GM12874 (cell line): ENCODE results near the gene PLEKHA4.

Source experiments
- TF ChIP-seq, protein P1 (sequence below): IDR thresholded peaks from 2 replicates; pipeline ENCODE4 v1.5.1; 2011; ENCODE audit warnings: low read depth, mild to moderate bottlenecking, control low read depth, low read length, moderate library complexity; ENCODE audit not compliant: insufficient read depth

The PLEKHA4 gene

DNA sequence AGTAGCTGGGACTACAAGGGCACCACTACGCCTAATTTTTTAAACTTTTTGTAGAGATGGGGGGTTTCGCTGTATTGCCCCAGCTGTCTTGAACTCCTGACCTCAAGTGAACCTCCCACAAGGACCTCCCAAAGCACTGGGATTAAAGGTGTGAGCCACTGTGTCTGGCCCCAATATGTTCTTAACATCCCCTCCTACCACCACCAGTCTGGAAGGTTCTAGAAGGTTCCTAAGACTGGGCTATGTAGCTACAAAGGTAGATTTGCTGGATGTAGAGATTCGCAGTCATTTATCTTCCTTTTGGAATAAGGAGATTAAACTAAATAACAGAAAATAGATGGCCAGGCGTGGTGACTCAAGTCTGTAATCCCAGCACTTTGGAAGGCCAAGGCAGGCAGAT lies 37.5 kb downstream of the PLEKHA4 start:
- TF ChIP-seq, protein P1, sequence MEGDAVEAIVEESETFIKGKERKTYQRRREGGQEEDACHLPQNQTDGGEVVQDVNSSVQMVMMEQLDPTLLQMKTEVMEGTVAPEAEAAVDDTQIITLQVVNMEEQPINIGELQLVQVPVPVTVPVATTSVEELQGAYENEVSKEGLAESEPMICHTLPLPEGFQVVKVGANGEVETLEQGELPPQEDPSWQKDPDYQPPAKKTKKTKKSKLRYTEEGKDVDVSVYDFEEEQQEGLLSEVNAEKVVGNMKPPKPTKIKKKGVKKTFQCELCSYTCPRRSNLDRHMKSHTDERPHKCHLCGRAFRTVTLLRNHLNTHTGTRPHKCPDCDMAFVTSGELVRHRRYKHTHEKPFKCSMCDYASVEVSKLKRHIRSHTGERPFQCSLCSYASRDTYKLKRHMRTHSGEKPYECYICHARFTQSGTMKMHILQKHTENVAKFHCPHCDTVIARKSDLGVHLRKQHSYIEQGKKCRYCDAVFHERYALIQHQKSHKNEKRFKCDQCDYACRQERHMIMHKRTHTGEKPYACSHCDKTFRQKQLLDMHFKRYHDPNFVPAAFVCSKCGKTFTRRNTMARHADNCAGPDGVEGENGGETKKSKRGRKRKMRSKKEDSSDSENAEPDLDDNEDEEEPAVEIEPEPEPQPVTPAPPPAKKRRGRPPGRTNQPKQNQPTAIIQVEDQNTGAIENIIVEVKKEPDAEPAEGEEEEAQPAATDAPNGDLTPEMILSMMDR, result no peak

DNA sequence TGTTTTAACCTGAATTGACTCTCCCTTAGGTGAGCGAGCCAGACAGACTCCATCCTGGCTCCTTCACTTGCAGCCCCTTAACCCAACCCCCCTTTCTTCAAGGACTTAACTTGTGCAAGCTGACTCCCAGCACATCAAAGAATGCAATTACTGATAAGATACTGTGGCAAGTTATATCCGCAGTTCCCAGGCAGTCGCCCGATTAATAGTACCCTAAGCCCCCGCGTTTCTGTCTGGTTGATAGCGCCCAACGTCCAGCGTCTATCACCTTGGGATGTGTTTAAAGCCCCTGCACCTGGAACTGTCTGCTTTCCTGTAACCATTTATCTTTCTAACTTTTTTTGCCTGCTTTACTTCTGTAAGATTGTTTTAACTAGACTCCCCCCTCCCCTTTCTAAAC lies 38.3 kb downstream of the PLEKHA4 start:
- TF ChIP-seq, protein P1, result no peak

DNA sequence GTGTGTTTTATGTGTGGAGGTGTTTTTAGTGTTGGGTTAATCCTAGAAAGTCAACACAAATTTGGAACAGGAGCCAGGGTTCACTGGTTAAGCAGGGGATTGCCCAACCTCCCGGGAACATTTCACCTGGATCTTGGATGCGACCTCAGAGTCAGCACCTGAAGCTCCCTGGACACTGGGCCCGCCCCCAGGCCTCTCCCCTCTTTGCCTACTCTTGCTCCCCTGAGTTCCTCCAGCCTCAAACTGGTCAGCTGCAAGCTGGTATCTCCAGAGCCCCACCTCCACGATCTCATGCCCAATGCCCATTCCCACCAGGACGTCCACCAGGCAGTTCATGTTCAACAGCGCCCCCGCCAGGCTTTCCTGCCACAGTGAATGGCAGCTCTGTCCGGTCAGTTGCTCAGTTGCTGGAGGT lies 41.8 kb downstream of the PLEKHA4 start:
- TF ChIP-seq, protein P1, result no peak

DNA sequence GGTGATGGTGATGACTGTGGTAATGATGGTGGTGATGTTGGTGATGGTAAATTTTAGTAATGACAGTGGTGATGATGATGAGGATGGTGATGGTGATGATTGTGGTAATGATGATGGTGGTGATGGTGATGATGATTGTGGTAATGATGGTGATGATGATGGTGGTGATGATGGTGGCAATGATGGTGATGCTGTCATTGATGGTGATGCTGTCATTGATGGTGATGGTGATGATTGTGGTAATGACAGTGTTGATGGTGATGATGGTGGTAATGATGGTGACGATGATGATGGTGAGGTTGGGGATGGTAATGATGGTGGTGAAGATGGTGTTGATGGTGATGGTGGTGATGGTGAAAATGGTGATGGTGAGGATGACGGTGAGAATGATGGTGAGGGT lies 45.9 kb downstream of the PLEKHA4 start:
- TF ChIP-seq, protein P1, result no peak

DNA sequence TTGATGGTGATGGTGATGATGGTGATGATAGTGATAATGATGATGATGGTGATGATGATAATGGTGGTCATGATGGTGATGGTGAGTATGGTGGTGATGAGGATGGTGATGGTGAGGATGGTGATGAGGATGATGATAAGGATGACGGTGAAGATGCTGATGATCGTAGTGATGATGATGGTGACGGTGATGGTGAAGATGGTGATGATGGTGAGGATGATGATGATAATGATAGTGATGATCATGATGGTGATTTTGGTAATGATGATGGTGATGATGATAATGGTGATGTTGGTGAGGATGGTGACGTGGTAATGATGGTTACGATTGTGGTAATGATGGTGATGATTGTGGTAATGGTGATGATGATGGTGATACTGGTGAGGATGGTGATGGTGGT lies 46.8 kb downstream of the PLEKHA4 start:
- TF ChIP-seq, protein P1, result no peak

DNA sequence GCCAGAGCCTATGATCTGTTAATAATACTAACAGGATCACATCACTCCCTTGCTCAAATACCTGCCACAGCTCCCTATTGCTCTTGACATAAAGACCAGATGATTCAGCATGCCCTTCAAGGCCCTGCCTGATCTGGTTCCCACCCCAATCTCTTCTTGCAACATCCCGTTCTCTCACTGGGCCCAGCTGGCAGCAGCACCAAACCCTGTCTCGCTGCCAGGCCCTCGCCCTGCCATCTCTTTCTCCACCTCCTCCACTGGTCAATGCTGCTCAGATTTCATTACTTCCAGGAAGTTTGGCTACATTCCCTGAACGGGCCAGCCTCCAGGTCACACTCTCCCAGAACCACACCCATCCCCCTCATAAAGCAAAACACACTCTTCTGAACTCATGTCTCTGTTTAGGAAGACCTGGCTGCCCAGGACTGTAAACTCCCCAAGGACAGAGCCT lies 49.0 kb downstream of the PLEKHA4 start:
- TF ChIP-seq, protein P1, result no peak

DNA sequence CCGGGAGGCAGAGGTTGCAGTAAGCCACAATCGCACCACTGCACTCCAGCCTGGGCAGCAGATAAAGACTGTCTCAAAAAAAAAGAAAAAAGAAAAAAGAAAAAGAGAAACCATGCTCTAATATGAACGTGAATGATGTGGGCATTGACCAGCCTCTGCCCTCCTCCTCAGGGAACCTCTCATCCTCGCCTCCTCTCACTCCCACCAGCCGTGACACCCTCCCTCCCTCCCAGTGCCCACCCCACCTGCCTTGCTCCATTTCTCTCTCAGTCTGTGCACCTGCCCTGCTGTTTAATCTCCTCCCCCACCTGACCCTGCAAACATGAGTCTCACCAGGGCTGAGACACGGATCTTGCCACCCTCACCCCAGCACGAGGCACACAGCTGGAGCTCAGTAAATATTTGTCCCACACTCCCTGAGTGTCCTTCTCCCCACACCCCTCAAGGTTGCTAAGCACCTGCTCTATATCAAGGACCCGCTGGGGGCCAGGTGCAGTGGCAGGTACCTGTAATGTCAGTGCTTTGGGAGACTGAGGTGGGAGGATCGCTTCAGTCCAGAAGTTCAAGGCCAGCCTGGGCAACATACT lies 50.1 kb downstream of the PLEKHA4 start:
- TF ChIP-seq, protein P1, result no peak
